Measurements from ENCODE around the gene PAK1.
"Not testable (repeated sequence)": the region's sequence is repeated elsewhere in the genome, so short reads cannot be mapped to it uniquely, and the experiment has no call there.

PAK1 gene

GRCh38 chr11:77392842-77393241 is 81.1 kb downstream of the PAK1 start:
- no peaks in the 10 kb centered on the region for H3K9me3 ChIP-seq (ENCODE audit: low read length)
- H3K4me2 ChIP-seq (ENCODE audit: low read length): no peak overlapping the region
- no peaks in the 10 kb centered on the region for H3K4me1 ChIP-seq (ENCODE audit: insufficient read depth, low read length, severe bottlenecking)
- TF ChIP-seq EZH2 (IDR thresholded peaks at IDR 0.05; ENCODE audit: borderline replicate concordance, low read length): no peak
- TF ChIP-seq, protein P1, sequence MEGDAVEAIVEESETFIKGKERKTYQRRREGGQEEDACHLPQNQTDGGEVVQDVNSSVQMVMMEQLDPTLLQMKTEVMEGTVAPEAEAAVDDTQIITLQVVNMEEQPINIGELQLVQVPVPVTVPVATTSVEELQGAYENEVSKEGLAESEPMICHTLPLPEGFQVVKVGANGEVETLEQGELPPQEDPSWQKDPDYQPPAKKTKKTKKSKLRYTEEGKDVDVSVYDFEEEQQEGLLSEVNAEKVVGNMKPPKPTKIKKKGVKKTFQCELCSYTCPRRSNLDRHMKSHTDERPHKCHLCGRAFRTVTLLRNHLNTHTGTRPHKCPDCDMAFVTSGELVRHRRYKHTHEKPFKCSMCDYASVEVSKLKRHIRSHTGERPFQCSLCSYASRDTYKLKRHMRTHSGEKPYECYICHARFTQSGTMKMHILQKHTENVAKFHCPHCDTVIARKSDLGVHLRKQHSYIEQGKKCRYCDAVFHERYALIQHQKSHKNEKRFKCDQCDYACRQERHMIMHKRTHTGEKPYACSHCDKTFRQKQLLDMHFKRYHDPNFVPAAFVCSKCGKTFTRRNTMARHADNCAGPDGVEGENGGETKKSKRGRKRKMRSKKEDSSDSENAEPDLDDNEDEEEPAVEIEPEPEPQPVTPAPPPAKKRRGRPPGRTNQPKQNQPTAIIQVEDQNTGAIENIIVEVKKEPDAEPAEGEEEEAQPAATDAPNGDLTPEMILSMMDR (IDR thresholded peaks at IDR 0.05; ENCODE audit: low read length): no peak
- no peaks in the 10 kb centered on the region for H3K27me3 ChIP-seq (ENCODE audit: insufficient read depth, low read length)
- no peaks in the 10 kb centered on the region for H3K36me3 ChIP-seq (ENCODE audit: insufficient read depth, low read length)
- H4K20me1 ChIP-seq (ENCODE audit: insufficient read depth, low read length): no peaks in the 10 kb centered on the region
- no peak overlapping the region for H3K4me3 ChIP-seq (ENCODE audit: low read depth, low read length, poor library complexity, severe bottlenecking)
- H3K27ac ChIP-seq (ENCODE audit: low read depth, low read length, poor library complexity, severe bottlenecking): no peak overlapping the region
- no peaks in the 10 kb centered on the region for H3K79me2 ChIP-seq (ENCODE audit: insufficient read depth, low read length)
- no peak overlapping the region for H3K9ac ChIP-seq (ENCODE audit: low read length)
- H3F3A ChIP-seq (ENCODE audit: insufficient read depth, low read length): no peaks in the 10 kb centered on the region
- H2AFZ ChIP-seq (ENCODE audit: low read length): no peak overlapping the region
- H3K9me2 ChIP-seq (ENCODE audit: low read depth, low read length): no peaks in the 10 kb centered on the region

- Histone ChIP-seq H3K36me3 (ENCODE audit: insufficient read depth, low read length) (no peaks in the 10 kb centered on the region), H3F3A (ENCODE audit: insufficient read depth, low read length) (no peaks in the 10 kb centered on the region), H3K27ac (ENCODE audit: low read depth, low read length, poor library complexity, severe bottlenecking) (no peak overlapping the region), H2AFZ (ENCODE audit: low read length) (no peak overlapping the region), H4K20me1 (ENCODE audit: insufficient read depth, low read length) (no peaks in the 10 kb centered on the region), H3K9ac (ENCODE audit: low read length) (no peak overlapping the region), H3K9me3 (ENCODE audit: low read length) (no peaks in the 10 kb centered on the region), H3K79me2 (ENCODE audit: insufficient read depth, low read length) (no peaks in the 10 kb centered on the region), H3K4me1 (ENCODE audit: insufficient read depth, low read length, severe bottlenecking) (no peaks in the 10 kb centered on the region), H3K27me3 (ENCODE audit: insufficient read depth, low read length) (no peaks in the 10 kb centered on the region), H3K9me2 (ENCODE audit: low read depth, low read length) (no peaks in the 10 kb centered on the region), H3K4me2 (ENCODE audit: low read length) (no peak overlapping the region), H3K4me3 (ENCODE audit: low read depth, low read length, poor library complexity, severe bottlenecking) (no peak overlapping the region)
- TF ChIP-seq, protein P1 (IDR thresholded peaks at IDR 0.05; ENCODE audit: low read length): no peak
- TF ChIP-seq EZH2 (IDR thresholded peaks at IDR 0.05; ENCODE audit: borderline replicate concordance, low read length): no peak
Observed at GRCh38 chr11:77387701-77388100, 86.2 kb downstream of the PAK1 start.

- Histone ChIP-seq H3K9me3 (ENCODE audit: low read length) (no peaks in the 10 kb centered on the region), H3K4me1 (ENCODE audit: insufficient read depth, low read length, severe bottlenecking) (no peaks in the 10 kb centered on the region), H3K9me2 (ENCODE audit: low read depth, low read length) (no peaks in the 10 kb centered on the region), H3K4me2 (ENCODE audit: low read length) (no peak overlapping the region), H3K27me3 (ENCODE audit: insufficient read depth, low read length) (no peaks in the 10 kb centered on the region), H4K20me1 (ENCODE audit: insufficient read depth, low read length) (no peaks in the 10 kb centered on the region), H3K9ac (ENCODE audit: low read length) (no peak overlapping the region), H2AFZ (ENCODE audit: low read length) (no peak overlapping the region), H3K79me2 (ENCODE audit: insufficient read depth, low read length) (no peaks in the 10 kb centered on the region), H3K27ac (ENCODE audit: low read depth, low read length, poor library complexity, severe bottlenecking) (no peak overlapping the region), H3F3A (ENCODE audit: insufficient read depth, low read length) (no peaks in the 10 kb centered on the region), H3K36me3 (ENCODE audit: insufficient read depth, low read length) (no peaks in the 10 kb centered on the region), H3K4me3 (ENCODE audit: low read depth, low read length, poor library complexity, severe bottlenecking) (no peak overlapping the region)
- TF ChIP-seq EZH2 (IDR thresholded peaks at IDR 0.05; ENCODE audit: borderline replicate concordance, low read length): no peak
- TF ChIP-seq, protein P1 (IDR thresholded peaks at IDR 0.05; ENCODE audit: low read length): no peak
Observed at GRCh38 chr11:77386178-77386577, 87.7 kb downstream of the PAK1 start.

GRCh38 chr11:77385255-77385771 is 88.6 kb downstream of the PAK1 start:
- not testable (repeated sequence) for H3K36me3 ChIP-seq (ENCODE audit: insufficient read depth, low read length); H3K9me2 ChIP-seq (ENCODE audit: low read depth, low read length); H3K4me2 ChIP-seq (ENCODE audit: low read length); H3K9me3 ChIP-seq (ENCODE audit: low read length); H3F3A ChIP-seq (ENCODE audit: insufficient read depth, low read length); H3K27ac ChIP-seq (ENCODE audit: low read depth, low read length, poor library complexity, severe bottlenecking); H2AFZ ChIP-seq (ENCODE audit: low read length); H3K27me3 ChIP-seq (ENCODE audit: insufficient read depth, low read length); H3K4me1 ChIP-seq (ENCODE audit: insufficient read depth, low read length, severe bottlenecking); H3K9ac ChIP-seq (ENCODE audit: low read length); H3K4me3 ChIP-seq (ENCODE audit: low read depth, low read length, poor library complexity, severe bottlenecking); H4K20me1 ChIP-seq (ENCODE audit: insufficient read depth, low read length); H3K79me2 ChIP-seq (ENCODE audit: insufficient read depth, low read length)
